NCI-H2171 (cell line): ENCODE data around the gene HDAC8.

Experiments
- DNase-seq: peaks from one replicate; lab custom pipeline; 2025; lab: John Stamatoyannopoulos, UW

Gene HDAC8

DNA sequence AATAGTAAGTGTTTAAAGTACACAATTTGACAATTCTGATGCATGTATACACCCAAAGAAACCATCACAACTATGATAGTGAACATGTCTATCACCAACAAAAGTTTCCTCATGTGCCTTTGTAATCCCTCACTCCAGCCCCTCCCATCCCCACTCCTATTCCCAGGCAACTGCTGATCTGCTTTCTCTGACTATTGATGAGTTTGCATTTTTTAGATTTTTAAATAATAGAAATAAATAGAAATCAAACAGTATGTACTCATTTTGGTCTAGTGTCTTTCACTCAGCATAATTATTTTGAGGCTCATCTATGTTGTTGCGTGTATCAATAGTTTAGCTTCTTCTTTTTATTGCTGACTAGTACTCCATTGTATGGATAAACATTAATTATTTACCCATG, 290.3 kb downstream of the HDAC8 start:
- DNase-seq, result no peak

DNA sequence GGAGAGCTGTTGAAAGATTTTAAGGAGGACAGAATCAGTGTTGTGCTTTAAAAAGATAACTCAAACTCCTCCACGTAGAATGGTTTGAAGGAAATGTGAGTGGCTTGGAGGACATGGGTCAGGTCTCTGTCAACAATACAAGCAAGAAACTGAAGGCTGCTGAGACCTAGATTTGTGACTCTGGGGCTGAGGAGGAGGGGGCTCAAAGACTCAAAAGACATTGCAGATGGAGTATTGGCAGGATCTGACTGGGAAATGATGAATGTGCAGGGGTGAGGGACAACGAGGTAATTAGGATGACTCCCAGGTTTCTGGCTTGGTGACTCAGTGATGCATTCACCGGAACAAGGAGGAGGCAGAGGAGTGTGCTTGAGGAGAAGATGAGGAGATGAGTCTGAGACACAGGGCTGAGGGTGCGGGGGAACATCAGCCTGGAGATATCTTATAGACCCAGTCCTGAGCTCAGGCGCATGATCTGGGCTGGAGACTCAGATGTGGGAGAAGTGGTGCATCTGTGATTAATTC, 292.3 kb downstream of the HDAC8 start:
- DNase-seq, result no peak
